Measurements from ENCODE around the gene CABYR.

CABYR gene

DNA sequence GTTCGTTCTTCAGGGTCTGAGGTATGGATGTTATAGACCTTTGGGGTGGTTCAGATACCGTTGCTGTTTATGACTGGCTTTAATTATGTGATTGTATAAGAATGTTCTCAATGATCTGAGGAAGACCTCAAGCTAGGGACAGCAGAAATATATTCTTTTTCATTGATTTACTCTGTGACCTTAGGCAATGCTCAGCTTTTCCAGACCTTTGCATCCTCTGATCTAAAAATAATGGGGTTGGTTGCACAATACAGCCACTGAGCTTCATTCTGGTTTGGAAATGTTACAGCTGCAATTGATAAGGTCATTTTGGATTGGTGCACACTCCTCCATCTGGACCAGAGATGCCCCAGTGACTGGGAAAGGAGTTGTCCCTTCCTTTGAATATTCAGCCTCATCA, 17.2 kb upstream of the CABYR start:
- Histone ChIP-seq H3K4me3 (ENCODE audit: low read depth, low read length) (no peak overlapping the region), H3K27me3 (no peaks in the 10 kb centered on the region), H3K9me3 (no peaks in the 10 kb centered on the region), H3K36me3 (no peaks in the 10 kb centered on the region), H3K4me1 (no peaks in the 10 kb centered on the region)
- TF ChIP-seq, protein P1, sequence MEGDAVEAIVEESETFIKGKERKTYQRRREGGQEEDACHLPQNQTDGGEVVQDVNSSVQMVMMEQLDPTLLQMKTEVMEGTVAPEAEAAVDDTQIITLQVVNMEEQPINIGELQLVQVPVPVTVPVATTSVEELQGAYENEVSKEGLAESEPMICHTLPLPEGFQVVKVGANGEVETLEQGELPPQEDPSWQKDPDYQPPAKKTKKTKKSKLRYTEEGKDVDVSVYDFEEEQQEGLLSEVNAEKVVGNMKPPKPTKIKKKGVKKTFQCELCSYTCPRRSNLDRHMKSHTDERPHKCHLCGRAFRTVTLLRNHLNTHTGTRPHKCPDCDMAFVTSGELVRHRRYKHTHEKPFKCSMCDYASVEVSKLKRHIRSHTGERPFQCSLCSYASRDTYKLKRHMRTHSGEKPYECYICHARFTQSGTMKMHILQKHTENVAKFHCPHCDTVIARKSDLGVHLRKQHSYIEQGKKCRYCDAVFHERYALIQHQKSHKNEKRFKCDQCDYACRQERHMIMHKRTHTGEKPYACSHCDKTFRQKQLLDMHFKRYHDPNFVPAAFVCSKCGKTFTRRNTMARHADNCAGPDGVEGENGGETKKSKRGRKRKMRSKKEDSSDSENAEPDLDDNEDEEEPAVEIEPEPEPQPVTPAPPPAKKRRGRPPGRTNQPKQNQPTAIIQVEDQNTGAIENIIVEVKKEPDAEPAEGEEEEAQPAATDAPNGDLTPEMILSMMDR (IDR thresholded peaks at IDR 0.05; ENCODE audit: low read depth, low read length), result no peak
- no peak for DNase-seq

DNA sequence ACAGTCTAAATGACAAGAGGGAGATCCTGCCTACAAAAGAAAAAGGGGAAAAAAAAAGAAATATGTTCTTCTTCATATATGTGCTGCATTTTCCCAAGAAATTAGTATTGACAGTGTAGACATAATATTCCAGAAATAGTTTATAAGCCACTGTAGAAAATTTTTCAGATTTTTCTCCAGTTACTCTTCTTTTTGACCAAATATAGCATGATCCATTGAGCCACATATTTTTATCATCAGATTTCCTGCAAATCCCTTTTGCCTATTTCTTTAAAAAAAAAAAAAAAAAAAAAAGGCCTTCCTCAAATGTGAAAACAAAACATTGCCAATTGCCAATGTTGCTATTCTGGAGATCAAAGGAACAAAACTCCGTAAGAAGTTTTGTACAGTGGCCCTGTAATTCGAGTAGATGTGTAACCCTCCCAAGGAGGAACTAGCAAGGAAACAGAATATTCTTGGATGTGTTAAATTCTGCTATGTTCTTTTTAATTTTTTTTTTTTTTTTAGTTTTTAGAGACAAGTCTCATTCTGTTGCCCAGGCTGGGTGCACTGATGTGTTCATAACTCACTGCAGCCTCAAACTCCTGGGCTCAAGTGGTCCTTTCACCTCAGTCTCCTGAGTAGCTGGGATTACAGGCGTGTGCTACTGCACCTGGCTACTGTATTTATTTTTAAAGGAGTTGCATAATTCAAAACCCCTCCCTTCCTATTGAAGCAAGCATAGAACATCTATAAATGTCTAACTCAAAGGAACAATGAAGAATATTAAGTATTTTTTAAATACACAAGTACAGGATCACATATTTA, 12.5 kb upstream of the CABYR start:
- no peak for DNase-seq

DNA sequence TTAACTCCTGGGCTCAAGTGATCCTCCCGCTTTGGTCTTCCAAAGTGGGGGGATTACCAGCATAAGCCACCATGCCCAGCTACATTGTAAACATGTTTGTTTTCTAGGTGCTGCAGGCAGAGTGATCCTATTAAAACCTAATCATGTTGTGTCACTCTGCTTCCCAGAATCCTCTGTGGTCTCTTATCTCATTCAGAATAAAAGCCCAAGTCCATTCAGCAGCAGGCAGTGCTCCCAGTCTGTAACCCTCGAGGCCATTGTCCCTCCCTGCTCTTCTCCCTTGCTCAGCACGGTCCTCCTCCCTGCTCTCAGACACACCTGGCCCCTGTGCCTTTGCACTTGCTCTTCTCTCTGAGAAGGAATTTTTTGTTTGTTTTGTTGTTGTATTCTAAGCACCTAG, 11.1 kb upstream of the CABYR start:
- Histone ChIP-seq H3K27me3 (no peaks in the 10 kb centered on the region), H3K36me3 (no peaks in the 10 kb centered on the region), H3K4me1 (no peaks in the 10 kb centered on the region), H3K4me3 (ENCODE audit: low read depth, low read length) (no peak overlapping the region), H3K9me3 (no peaks in the 10 kb centered on the region)
- TF ChIP-seq, protein P1 (IDR thresholded peaks at IDR 0.05; ENCODE audit: low read depth, low read length), result no peak
- DNase-seq, result no peak

More for the DNA sequence above, 12.5 kb upstream of the CABYR start:
- Histone ChIP-seq H3K36me3 (no peaks in the 10 kb centered on the region), H3K4me1 (no peaks in the 10 kb centered on the region), H3K4me3 (ENCODE audit: low read depth, low read length) (no peak overlapping the region), H3K9me3 (no peaks in the 10 kb centered on the region), H3K27me3 (no peaks in the 10 kb centered on the region)
- TF ChIP-seq, protein P1 (IDR thresholded peaks at IDR 0.05; ENCODE audit: low read depth, low read length), result no peak

DNA sequence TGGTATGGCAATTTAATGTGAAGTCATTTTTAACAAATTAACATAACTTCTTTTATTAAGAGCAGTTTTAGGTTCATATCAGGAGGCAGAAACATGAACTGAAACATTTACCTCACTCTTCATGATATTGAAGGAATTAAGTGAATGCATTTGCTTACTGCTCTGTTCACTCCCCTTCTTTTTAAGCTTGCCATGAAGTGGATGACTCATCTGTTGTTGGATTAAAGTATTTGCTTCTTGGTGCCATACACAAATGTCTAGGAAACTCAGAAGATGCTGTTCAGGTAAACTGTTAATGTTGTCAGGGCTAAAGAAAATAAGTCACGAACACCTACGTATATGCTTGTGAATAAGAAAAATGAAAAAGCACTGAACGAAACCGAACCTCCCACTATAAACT, 10.2 kb upstream of the CABYR start:
- TF ChIP-seq, protein P1 (IDR thresholded peaks at IDR 0.05; ENCODE audit: low read depth, low read length), result no peak
- H3K36me3 ChIP-seq, result no peaks in the 10 kb centered on the region
- DNase-seq, result no peak

DNA sequence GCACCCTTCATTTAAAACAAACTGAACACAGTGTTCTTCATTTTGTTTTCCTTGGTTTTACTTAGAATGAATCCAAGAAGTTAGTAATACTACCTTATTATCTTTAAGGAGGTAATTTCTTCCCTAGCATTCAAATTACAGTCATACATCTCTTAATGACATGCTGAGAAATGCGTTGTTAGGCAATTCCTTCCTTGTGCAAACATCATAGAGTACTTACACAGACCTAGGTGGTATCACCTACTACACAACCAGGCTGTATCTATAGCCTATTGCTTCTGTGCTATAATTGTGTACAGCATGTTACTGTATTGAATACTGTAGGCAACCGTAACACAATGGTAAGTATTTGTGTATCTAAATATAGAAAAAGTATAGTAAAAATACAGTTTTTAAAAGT, 8.4 kb upstream of the CABYR start:
- H3K36me3 ChIP-seq, result no peaks in the 10 kb centered on the region
- DNase-seq, result no peak
- H3K4me1 ChIP-seq, result no peaks in the 10 kb centered on the region
- TF ChIP-seq, protein P1 (IDR thresholded peaks at IDR 0.05; ENCODE audit: low read depth, low read length), result no peak
- H3K9me3 ChIP-seq, result no peaks in the 10 kb centered on the region
- H3K27me3 ChIP-seq, result no peaks in the 10 kb centered on the region
- no peak overlapping the region for H3K4me3 ChIP-seq (ENCODE audit: low read depth, low read length)

More for the DNA sequence above, 10.2 kb upstream of the CABYR start:
- Histone ChIP-seq H3K9me3 (no peaks in the 10 kb centered on the region), H3K27me3 (no peaks in the 10 kb centered on the region), H3K4me1 (no peaks in the 10 kb centered on the region), H3K4me3 (ENCODE audit: low read depth, low read length) (no peak overlapping the region)

DNA sequence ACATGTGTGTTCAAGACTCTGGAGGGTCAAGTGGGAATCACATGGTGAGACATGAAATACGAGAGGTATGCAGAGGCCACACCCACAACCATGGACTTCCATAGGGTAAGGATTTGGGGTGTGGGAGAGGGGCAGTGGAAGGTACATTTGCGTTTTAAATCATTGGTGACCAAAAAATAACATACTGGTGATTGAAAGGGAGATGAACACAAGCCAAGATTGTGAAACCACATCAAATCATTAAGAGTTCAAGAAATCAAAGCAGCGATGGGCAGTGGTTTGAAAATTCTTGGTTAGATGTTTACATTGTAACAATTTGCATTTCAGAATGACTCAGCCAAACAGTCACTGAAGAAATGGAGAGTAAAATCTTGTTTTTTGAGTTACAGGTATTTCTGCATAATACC, 1.9 kb upstream of the CABYR start:
- Histone ChIP-seq H3K36me3 (no peaks in the 10 kb centered on the region), H3K9me3 (no peaks in the 10 kb centered on the region), H3K4me3 (ENCODE audit: low read depth, low read length) (no peak overlapping the region), H3K4me1 (no peaks in the 10 kb centered on the region), H3K27me3 (no peaks in the 10 kb centered on the region)
- TF ChIP-seq, protein P1 (IDR thresholded peaks at IDR 0.05; ENCODE audit: low read depth, low read length), result no peak
- no peak for DNase-seq
